NCI-H2171 treated with DMSO at 0.1 percent for 48 hours (cell line): ENCODE data around the gene CSAG2.

Experiments
- DNase-seq: peaks from one replicate; lab custom pipeline; 2025; lab: John Stamatoyannopoulos, UW

Gene CSAG2

GRCh38 chrX:152663086-152663485 lies 46.0 kb downstream of the CSAG2 start:
- DNase-seq: no peak

- DNase-seq: no peak
Observed at GRCh38 chrX:152658302-152658701, 50.8 kb downstream of the CSAG2 start.
